Upper lobe of right lung (tissue), 1 donor: ENCODE measurements around the gene IRF4. TPM values are rescaled to one million over a fixed set of nuclear protein-coding genes. Genes with fewer than 3 reads are reported as not detected.
A peak's percentile ranks its signal among the peaks of the same experiment; 100 is the strongest.

Experiments used
- ATAC-seq: fragments of 200-7000 bp; cut with Tn5 transposase; one replicate; pipeline ENCODE4 v1.9.1; 2020; ENCODE audit warnings: mild to moderate bottlenecking, moderate library complexity
- DNase-seq: peaks from one replicate; pipeline ENCODE4 v3.0.0-alpha.2; 2020
- H3K27ac ChIP-seq: fragments of 200-600 bp; one replicate; pipeline ENCODE4 v1.8.0; 2022
- H3K27me3 ChIP-seq: fragments of 200-600 bp; one replicate; pipeline ENCODE4 v1.8.0; 2022; ENCODE audit warnings: mild to moderate bottlenecking
- H3K36me3 ChIP-seq: fragments of 200-600 bp; one replicate; pipeline ENCODE4 v1.8.0; 2022
- H3K4me1 ChIP-seq: fragments of 200-600 bp; one replicate; pipeline ENCODE4 v1.8.0; 2022
- H3K4me3 ChIP-seq: fragments of 200-600 bp; one replicate; pipeline ENCODE4 v1.8.0; 2022; ENCODE audit warnings: mild to moderate bottlenecking
- H3K9me3 ChIP-seq: fragments of 200-600 bp; one replicate; pipeline ENCODE4 v1.8.0; 2022
- CTCF ChIP-seq: fragments of 200-600 bp; IDR thresholded peaks from one replicate; pipeline ENCODE4 v1.8.0; 2022; ENCODE audit warnings: antibody characterized with exemption
- intact Hi-C: fragments of 100-400 bp; cut with DNase I; formaldehyde crosslinking; loops from one replicate; pipeline ENCODE4 v1.11.0; 2022
- total RNA-seq: library from RNA; stranded (reverse); fragmentation: NEBNext Ultra II Directional; extraction: Animal tissue kit (Norgen Biotek cat#: 25700); gene quantifications from one replicate; pipeline ENCODE4 v1.2.1, GENCODE V29; 2021
- donor health status: DM: no; HTN: yes; CAD: no; lungs with severe emphysema.

Gene IRF4
- total RNA-seq, 1 donor from 2014 or later, result 3.7 TPM

- peak overlapping the region; percentile 49 for H3K27ac ChIP-seq
- ATAC-seq (peak; percentile 93), DNase-seq (peak; percentile 86)
- peaks cover 13% of the 10 kb centered on the region for H3K4me1 ChIP-seq
- no peaks in the 10 kb centered on the region for H3K9me3 ChIP-seq
- H3K36me3 ChIP-seq, result no peaks in the 10 kb centered on the region
- intact Hi-C loops, result no loop called here
- H3K4me3 ChIP-seq, result no peak overlapping the region
- peak; percentile 63 for TF ChIP-seq CTCF
- no peaks in the 10 kb centered on the region for H3K27me3 ChIP-seq
These were observed 17.1 kb downstream of the IRF4 start for GRCh38 chr6:408599-409102.

GRCh38 chr6:409370-409972 is 17.9 kb downstream of the IRF4 start:
- TF ChIP-seq CTCF, result no peak
- Histone ChIP-seq H3K27me3 (no peaks in the 10 kb centered on the region), H3K9me3 (no peaks in the 10 kb centered on the region), H3K36me3 (no peaks in the 10 kb centered on the region), H3K4me3 (no peak overlapping the region), H3K4me1 (peaks cover 13% of the 10 kb centered on the region), H3K27ac (no peak overlapping the region)
- ATAC-seq, result no peak
- intact Hi-C loops, result no loop called here
- DNase-seq, result no peak

- ATAC-seq (peak; percentile 82), DNase-seq (peak; percentile 84)
- intact Hi-C loops, result loop anchor here (5.0 kb wide), 1 partner anchor 292 kb away; no protein-coding TSS in a partner anchor
- H3K4me3 ChIP-seq, result peak overlapping the region; percentile 9
- H3K4me1 ChIP-seq, result peaks cover 13% of the 10 kb centered on the region
- no peak for TF ChIP-seq CTCF
- H3K27me3 ChIP-seq, result no peaks in the 10 kb centered on the region
- H3K27ac ChIP-seq, result peak overlapping the region; percentile 66
- H3K36me3 ChIP-seq, result no peaks in the 10 kb centered on the region
- peaks cover 11% of the 10 kb centered on the region for H3K9me3 ChIP-seq
These were observed 19.2 kb downstream of the IRF4 start for GRCh38 chr6:410555-411395.

- Histone ChIP-seq H3K27ac (peak overlapping the region; percentile 66), H3K9me3 (peaks cover 19% of the 10 kb centered on the region), H3K4me3 (peak overlapping the region; percentile 6), H3K4me1 (peaks cover 13% of the 10 kb centered on the region), H3K27me3 (no peaks in the 10 kb centered on the region), H3K36me3 (no peaks in the 10 kb centered on the region)
- peak; percentile 80 for DNase-seq
- intact Hi-C loops, result loop anchor here (5.0 kb wide), 1 partner anchor 291 kb away; no protein-coding TSS in a partner anchor
- peak; percentile 25 for ATAC-seq
- TF ChIP-seq CTCF, result no peak
These were observed 20.0 kb downstream of the IRF4 start for GRCh38 chr6:411402-412145.

GRCh38 chr6:412146-412886 is 20.8 kb downstream of the IRF4 start:
- Histone ChIP-seq H3K27ac (no peak overlapping the region), H3K27me3 (no peaks in the 10 kb centered on the region), H3K9me3 (peaks cover 19% of the 10 kb centered on the region), H3K4me3 (peak overlapping the region; percentile 6), H3K4me1 (peaks cover 13% of the 10 kb centered on the region), H3K36me3 (no peaks in the 10 kb centered on the region)
- no peak for TF ChIP-seq CTCF
- intact Hi-C loops, result loop anchor here (5.0 kb wide), 1 partner anchor 290 kb away; no protein-coding TSS in a partner anchor
- ATAC-seq (no peak), DNase-seq (no peak)
